SK-N-SH treated with all-trans-retinoic acid at 6 μM for 48 hours (cell line): ENCODE measurements around the gene ELMO1.

Experiments used
- ATAC-seq: fragments of 200-7000 bp; cut with Tn5 transposase; 3 replicates; pipeline ENCODE4 v1.9.1; 2020; ENCODE audit warnings: mild to moderate bottlenecking, moderate library complexity
- ARNTL ChIP-seq: fragments of 450-650 bp; formaldehyde crosslinking; IDR thresholded peaks from 2 replicates; pipeline ENCODE4 v1.5.0; 2020; ENCODE audit warnings: low read depth, mild to moderate bottlenecking, moderate library complexity, borderline replicate concordance
- BACH2 ChIP-seq: fragments of 250-450 bp; sonication (Bioruptor Pico); IDR thresholded peaks from 2 replicates; pipeline ENCODE4 v1.9.0; 2021; ENCODE audit warnings: mild to moderate bottlenecking, borderline replicate concordance
- CSDC2 ChIP-seq: fragments of 250-450 bp; sonication (Bioruptor Pico); IDR thresholded peaks from 2 replicates; pipeline ENCODE4 v1.5.0; 2020; ENCODE audit warnings: mild to moderate bottlenecking, moderate library complexity
- ESRRG ChIP-seq: fragments of 250-450 bp; sonication (Bioruptor Pico); IDR thresholded peaks from 2 replicates; pipeline ENCODE4 v1.6.1; 2021; ENCODE audit warnings: mild to moderate bottlenecking
- GLIS3 ChIP-seq: fragments of 250-450 bp; sonication (Bioruptor Pico); IDR thresholded peaks from 2 replicates; pipeline ENCODE4 v1.5.0; 2020; ENCODE audit warnings: mild to moderate bottlenecking, moderate library complexity
- ISL1 ChIP-seq: fragments of 250-450 bp; sonication (Bioruptor Pico); IDR thresholded peaks from 2 replicates; pipeline ENCODE4 v2.1.2; 2022; ENCODE audit warnings: mild to moderate bottlenecking, moderate library complexity
- OSR1 ChIP-seq: fragments of 250-450 bp; sonication (Bioruptor Pico); IDR thresholded peaks from 2 replicates; pipeline ENCODE4 v1.8.0; 2022; ENCODE audit warnings: moderate library complexity, mild to moderate bottlenecking, inconsistent platforms
- PPARA ChIP-seq: fragments of 250-450 bp; sonication (Bioruptor Pico); IDR thresholded peaks from 2 replicates; pipeline ENCODE4 v1.5.0; 2020; ENCODE audit warnings: mild to moderate bottlenecking, borderline replicate concordance
- RARB ChIP-seq: fragments of 250-450 bp; sonication (Bioruptor Pico); IDR thresholded peaks from 2 replicates; pipeline ENCODE4 v1.8.0; 2021; ENCODE audit warnings: mild to moderate bottlenecking, moderate library complexity
- SNAI2 ChIP-seq: fragments of 250-450 bp; sonication (Bioruptor Pico); IDR thresholded peaks from 2 replicates; pipeline ENCODE4 v1.5.0; 2020; ENCODE audit warnings: mild to moderate bottlenecking, moderate library complexity
- TCF4 ChIP-seq: fragments of 250-450 bp; sonication (Bioruptor Pico); IDR thresholded peaks from 2 replicates; pipeline ENCODE4 v1.8.0; 2021; ENCODE audit warnings: mild to moderate bottlenecking, moderate library complexity, borderline replicate concordance
- TOX ChIP-seq: fragments of 250-450 bp; sonication (Bioruptor Pico); IDR thresholded peaks from 2 replicates; pipeline ENCODE4 v1.8.0; 2021; ENCODE audit warnings: mild to moderate bottlenecking, moderate library complexity, borderline replicate concordance
- ZC3H10 ChIP-seq: fragments of 250-450 bp; sonication (Bioruptor Pico); IDR thresholded peaks from 2 replicates; pipeline ENCODE4 v1.5.1; 2021; ENCODE audit warnings: mild to moderate bottlenecking, moderate library complexity
- ZFP3 ChIP-seq: fragments of 250-450 bp; sonication (Bioruptor Pico); IDR thresholded peaks from 2 replicates; pipeline ENCODE4 v1.5.0; 2020; ENCODE audit warnings: mild to moderate bottlenecking, moderate library complexity
- ZFP30 ChIP-seq: fragments of 450-650 bp; formaldehyde crosslinking; IDR thresholded peaks from 2 replicates; pipeline ENCODE4 v1.5.0; 2022; ENCODE audit warnings: mild to moderate bottlenecking, moderate library complexity
- ZNF565 ChIP-seq: fragments of 450-650 bp; formaldehyde crosslinking; conservative IDR thresholded peaks from 2 replicates; pipeline ENCODE4 v1.5.0; 2020; ENCODE audit warnings: low read depth, mild to moderate bottlenecking, moderate library complexity
- ZNF70 ChIP-seq: fragments of 450-650 bp; formaldehyde crosslinking; IDR thresholded peaks from 2 replicates; pipeline ENCODE4 v1.5.0; 2020; ENCODE audit warnings: mild to moderate bottlenecking, moderate library complexity
- ZNF8 ChIP-seq: fragments of 450-650 bp; formaldehyde crosslinking; IDR thresholded peaks from 2 replicates; pipeline ENCODE4 v1.5.0; 2020; ENCODE audit warnings: mild to moderate bottlenecking, moderate library complexity
- TF ChIP-seq, protein P1 (sequence below): fragments of 250-450 bp; sonication (Bioruptor Pico); IDR thresholded peaks from 2 replicates; pipeline ENCODE4 v1.8.0; 2020; ENCODE audit warnings: mild to moderate bottlenecking, moderate library complexity, borderline replicate concordance
- TF ChIP-seq, protein P2 (sequence below): fragments of 250-450 bp; sonication (Bioruptor Pico); IDR thresholded peaks from 2 replicates; pipeline ENCODE4 v1.5.0; 2020; ENCODE audit warnings: mild to moderate bottlenecking, moderate library complexity
- TF ChIP-seq, protein P3 (sequence below): fragments of 250-450 bp; sonication (Bioruptor Pico); IDR thresholded peaks from 2 replicates; pipeline ENCODE4 v1.8.0; 2021; ENCODE audit warnings: low read depth, mild to moderate bottlenecking, moderate library complexity, borderline replicate concordance
- TF ChIP-seq, protein P4 (sequence below): fragments of 250-450 bp; sonication (Bioruptor Pico); IDR thresholded peaks from 2 replicates; pipeline ENCODE4 v1.5.1; 2020; ENCODE audit warnings: low read depth, mild to moderate bottlenecking, moderate library complexity

ELMO1 gene

DNA sequence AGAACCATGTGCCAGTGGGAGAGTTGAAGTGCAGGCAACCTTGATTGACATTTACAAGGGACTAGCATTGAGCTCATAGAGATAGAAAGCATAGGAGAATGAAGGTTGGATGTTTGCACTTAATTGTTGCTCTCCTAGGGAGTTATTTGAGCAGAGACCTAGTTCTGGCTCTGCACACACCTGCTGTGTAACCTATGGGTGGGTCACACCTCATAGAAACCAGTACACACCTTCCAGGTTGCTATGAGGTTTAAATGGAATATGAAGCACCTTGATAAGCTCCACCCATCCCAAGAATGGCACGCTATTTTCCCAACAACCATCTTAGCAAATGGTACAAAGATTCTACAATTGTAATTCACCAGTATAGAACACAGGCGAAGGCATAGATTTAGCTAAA is 638.2 kb downstream of the ELMO1 start:
- TF ChIP-seq ZNF70, result no peak
- TF ChIP-seq GLIS3 (CRISPR knock-in tag), result no peak
- TF ChIP-seq ARNTL (CRISPR knock-in tag), result no peak
- no peak for TF ChIP-seq ESRRG
- no peak for TF ChIP-seq CSDC2
- TF ChIP-seq, protein P1, sequence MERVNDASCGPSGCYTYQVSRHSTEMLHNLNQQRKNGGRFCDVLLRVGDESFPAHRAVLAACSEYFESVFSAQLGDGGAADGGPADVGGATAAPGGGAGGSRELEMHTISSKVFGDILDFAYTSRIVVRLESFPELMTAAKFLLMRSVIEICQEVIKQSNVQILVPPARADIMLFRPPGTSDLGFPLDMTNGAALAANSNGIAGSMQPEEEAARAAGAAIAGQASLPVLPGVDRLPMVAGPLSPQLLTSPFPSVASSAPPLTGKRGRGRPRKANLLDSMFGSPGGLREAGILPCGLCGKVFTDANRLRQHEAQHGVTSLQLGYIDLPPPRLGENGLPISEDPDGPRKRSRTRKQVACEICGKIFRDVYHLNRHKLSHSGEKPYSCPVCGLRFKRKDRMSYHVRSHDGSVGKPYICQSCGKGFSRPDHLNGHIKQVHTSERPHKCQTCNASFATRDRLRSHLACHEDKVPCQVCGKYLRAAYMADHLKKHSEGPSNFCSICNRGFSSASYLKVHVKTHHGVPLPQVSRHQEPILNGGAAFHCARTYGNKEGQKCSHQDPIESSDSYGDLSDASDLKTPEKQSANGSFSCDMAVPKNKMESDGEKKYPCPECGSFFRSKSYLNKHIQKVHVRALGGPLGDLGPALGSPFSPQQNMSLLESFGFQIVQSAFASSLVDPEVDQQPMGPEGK (CRISPR knock-in tag), result no peak
- TF ChIP-seq SNAI2 (CRISPR knock-in tag), result no peak
- no peak for TF ChIP-seq TCF4
- TF ChIP-seq OSR1 (CRISPR knock-in tag), result no peak
- no peak for TF ChIP-seq ZFP30
- ATAC-seq, result no peak

DNA sequence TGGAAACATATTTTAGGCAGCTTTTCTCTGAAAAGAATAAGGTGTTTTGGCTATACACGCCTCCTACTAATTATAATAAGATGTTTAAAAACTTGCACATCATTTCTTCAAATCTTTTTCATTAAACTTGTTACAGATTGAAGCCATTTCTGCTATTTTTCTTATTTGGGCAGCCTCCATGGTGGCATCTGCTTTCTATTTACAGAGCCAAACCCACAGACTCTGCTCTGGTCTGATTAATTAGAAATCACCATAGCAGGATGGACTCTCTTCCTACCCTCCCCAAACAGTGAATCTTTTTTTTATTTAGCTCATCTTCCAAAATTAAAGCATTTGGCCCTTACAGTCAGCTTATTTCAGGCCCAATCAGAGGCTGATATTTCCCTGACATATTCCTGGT is 638.6 kb downstream of the ELMO1 start:
- TF ChIP-seq, protein P2, sequence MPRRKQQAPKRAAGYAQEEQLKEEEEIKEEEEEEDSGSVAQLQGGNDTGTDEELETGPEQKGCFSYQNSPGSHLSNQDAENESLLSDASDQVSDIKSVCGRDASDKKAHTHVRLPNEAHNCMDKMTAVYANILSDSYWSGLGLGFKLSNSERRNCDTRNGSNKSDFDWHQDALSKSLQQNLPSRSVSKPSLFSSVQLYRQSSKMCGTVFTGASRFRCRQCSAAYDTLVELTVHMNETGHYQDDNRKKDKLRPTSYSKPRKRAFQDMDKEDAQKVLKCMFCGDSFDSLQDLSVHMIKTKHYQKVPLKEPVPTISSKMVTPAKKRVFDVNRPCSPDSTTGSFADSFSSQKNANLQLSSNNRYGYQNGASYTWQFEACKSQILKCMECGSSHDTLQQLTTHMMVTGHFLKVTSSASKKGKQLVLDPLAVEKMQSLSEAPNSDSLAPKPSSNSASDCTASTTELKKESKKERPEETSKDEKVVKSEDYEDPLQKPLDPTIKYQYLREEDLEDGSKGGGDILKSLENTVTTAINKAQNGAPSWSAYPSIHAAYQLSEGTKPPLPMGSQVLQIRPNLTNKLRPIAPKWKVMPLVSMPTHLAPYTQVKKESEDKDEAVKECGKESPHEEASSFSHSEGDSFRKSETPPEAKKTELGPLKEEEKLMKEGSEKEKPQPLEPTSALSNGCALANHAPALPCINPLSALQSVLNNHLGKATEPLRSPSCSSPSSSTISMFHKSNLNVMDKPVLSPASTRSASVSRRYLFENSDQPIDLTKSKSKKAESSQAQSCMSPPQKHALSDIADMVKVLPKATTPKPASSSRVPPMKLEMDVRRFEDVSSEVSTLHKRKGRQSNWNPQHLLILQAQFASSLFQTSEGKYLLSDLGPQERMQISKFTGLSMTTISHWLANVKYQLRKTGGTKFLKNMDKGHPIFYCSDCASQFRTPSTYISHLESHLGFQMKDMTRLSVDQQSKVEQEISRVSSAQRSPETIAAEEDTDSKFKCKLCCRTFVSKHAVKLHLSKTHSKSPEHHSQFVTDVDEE (CRISPR knock-in tag), result peak; percentile 54; the same call in 1 of the 2 replicates
- TF ChIP-seq PPARA (no peak), TCF4 (peak; percentile 93)
- ATAC-seq, result no peak; the same call in 2 of the 3 replicates

DNA sequence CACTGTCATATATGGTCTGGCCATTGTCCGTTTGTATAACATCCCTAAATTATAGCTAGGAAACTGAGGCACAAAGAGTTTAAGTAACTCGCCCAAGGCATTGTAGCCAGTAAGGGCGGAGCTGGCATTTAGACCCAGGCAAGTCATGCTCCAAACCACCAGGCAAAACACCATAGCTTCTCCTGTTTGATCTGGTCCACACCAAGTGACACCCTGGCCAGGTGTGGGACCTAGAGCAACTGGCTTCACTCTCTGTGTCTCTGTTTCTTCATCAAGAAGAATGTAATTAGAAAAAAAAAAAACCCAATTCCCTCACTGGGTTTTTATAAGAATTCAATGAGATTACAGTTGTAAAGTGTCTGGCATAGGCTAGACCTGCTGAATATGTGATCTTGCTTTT is 639.2 kb downstream of the ELMO1 start:
- no peak for ATAC-seq
- TF ChIP-seq ZFP3 (CRISPR knock-in tag) (no peak), ISL1 (CRISPR knock-in tag) (no peak), ZNF70 (no peak), ZC3H10 (no peak), ZNF565 (CRISPR knock-in tag) (no peak), TOX (no peak), ESRRG (no peak), ZNF8 (no peak), CSDC2 (no peak), SNAI2 (CRISPR knock-in tag) (no peak), BACH2 (CRISPR knock-in tag) (no peak), RARB (CRISPR knock-in tag) (no peak), OSR1 (CRISPR knock-in tag) (no peak), GLIS3 (CRISPR knock-in tag) (no peak), ARNTL (CRISPR knock-in tag) (no peak), ZFP30 (no peak)
- TF ChIP-seq, protein P1 (CRISPR knock-in tag), result no peak
- TF ChIP-seq, protein P3, sequence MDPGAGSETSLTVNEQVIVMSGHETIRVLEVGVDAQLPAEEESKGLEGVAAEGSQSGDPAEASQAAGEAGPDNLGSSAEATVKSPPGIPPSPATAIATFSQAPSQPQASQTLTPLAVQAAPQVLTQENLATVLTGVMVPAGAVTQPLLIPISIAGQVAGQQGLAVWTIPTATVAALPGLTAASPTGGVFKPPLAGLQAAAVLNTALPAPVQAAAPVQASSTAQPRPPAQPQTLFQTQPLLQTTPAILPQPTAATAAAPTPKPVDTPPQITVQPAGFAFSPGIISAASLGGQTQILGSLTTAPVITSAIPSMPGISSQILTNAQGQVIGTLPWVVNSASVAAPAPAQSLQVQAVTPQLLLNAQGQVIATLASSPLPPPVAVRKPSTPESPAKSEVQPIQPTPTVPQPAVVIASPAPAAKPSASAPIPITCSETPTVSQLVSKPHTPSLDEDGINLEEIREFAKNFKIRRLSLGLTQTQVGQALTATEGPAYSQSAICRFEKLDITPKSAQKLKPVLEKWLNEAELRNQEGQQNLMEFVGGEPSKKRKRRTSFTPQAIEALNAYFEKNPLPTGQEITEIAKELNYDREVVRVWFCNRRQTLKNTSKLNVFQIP (CRISPR knock-in tag), result no peak
- TF ChIP-seq, protein P2 (CRISPR knock-in tag), result no peak
- TF ChIP-seq, protein P4, sequence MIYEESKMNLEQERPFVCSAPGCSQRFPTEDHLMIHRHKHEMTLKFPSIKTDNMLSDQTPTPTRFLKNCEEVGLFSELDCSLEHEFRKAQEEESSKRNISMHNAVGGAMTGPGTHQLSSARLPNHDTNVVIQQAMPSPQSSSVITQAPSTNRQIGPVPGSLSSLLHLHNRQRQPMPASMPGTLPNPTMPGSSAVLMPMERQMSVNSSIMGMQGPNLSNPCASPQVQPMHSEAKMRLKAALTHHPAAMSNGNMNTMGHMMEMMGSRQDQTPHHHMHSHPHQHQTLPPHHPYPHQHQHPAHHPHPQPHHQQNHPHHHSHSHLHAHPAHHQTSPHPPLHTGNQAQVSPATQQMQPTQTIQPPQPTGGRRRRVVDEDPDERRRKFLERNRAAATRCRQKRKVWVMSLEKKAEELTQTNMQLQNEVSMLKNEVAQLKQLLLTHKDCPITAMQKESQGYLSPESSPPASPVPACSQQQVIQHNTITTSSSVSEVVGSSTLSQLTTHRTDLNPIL, result no peak
